CD4-positive, alpha-beta memory T cell (primary cell): ENCODE data around the gene SEMA4A. TPM values are rescaled to one million over a fixed set of nuclear protein-coding genes. Genes with fewer than 3 reads are reported as not detected.
"Not testable (repeated sequence)": the region's sequence is repeated elsewhere in the genome, so short reads cannot be mapped to it uniquely, and the experiment has no call there.

ENCODE experiments used
- CTCF ChIA-PET: fragments of 350-600 bp; sonication (Branson Sonifier 250); formaldehyde crosslinking; loops from one replicate; lab custom pipeline; 2021; ENCODE audit warnings: inconsistent platforms; ENCODE audit not compliant: partially characterized antibody; lab: Charles Lee
- POLR2A ChIA-PET: fragments of 350-600 bp; sonication (Branson Sonifier 250); formaldehyde crosslinking; loops from one replicate; lab custom pipeline; 2021; ENCODE audit not compliant: partially characterized antibody; lab: Charles Lee
- DNase-seq, 5 donors: peaks; one replicate each; pipeline versions ENCODE4 v3.0.0 to v3.0.0-alpha.2; 2020 to 2022; ENCODE audit warnings: mixed read lengths in 1 of 5
- H3K27ac ChIP-seq: one replicate; pipeline ENCODE4 v1.7.0; 2013; ENCODE audit warnings: low read depth, low read length
- H3K27me3 ChIP-seq: 2 replicates; pipeline ENCODE4 v1.7.0; 2013; ENCODE audit warnings: mild to moderate bottlenecking, low read length, moderate library complexity; ENCODE audit not compliant: insufficient read depth
- H3K36me3 ChIP-seq: 2 replicates; pipeline ENCODE4 v1.7.0; 2013; ENCODE audit warnings: mild to moderate bottlenecking, low read length, moderate library complexity; ENCODE audit not compliant: insufficient read depth
- H3K4me1 ChIP-seq: 2 replicates; pipeline ENCODE4 v1.7.0; 2013; ENCODE audit warnings: mild to moderate bottlenecking, low read length, moderate library complexity; ENCODE audit not compliant: insufficient read depth
- H3K4me3 ChIP-seq, 2 donors: one replicate each; pipeline ENCODE4 v1.7.0; 2013; ENCODE audit warnings: low read length in 2 of 2, mild to moderate bottlenecking in 1 of 2
- H3K9me3 ChIP-seq, 2 donors: one replicate each; pipeline ENCODE4 v1.7.0; 2013; ENCODE audit warnings: low read length in 2 of 2, control low read depth in 1 of 2; ENCODE audit not compliant: control insufficient read depth in 1 of 2
- H3K27ac Mint-ChIP-seq, 7 donors: one replicate each; pipeline ENCODE4 v1.8.0; 2020 to 2021; ENCODE audit warnings: mixed read lengths in 7 of 7, mild to moderate bottlenecking in 6 of 7, inconsistent platforms in 3 of 7, moderate library complexity in 3 of 7
- H3K27me3 Mint-ChIP-seq, 2 donors: one replicate each; pipeline ENCODE4 v1.8.0; 2020 to 2021; ENCODE audit warnings: mixed read lengths in 2 of 2
- H3K36me3 Mint-ChIP-seq, 2 donors: one replicate each; pipeline ENCODE4 v1.8.0; 2020 to 2021; ENCODE audit warnings: mixed read lengths in 2 of 2, inconsistent platforms in 1 of 2, mild to moderate bottlenecking in 1 of 2
- H3K4me1 Mint-ChIP-seq, 4 donors: one replicate each; pipeline ENCODE4 v1.8.0; 2020 to 2021; ENCODE audit warnings: mixed read lengths in 4 of 4, mild to moderate bottlenecking in 1 of 4
- H3K4me3 Mint-ChIP-seq, 8 donors: one replicate each; pipeline ENCODE4 v1.8.0; 2020 to 2021; ENCODE audit warnings: mixed read lengths in 8 of 8, mild to moderate bottlenecking in 7 of 8, moderate library complexity in 6 of 8, inconsistent platforms in 3 of 8
- H3K9me3 Mint-ChIP-seq, 8 donors: one replicate each; pipeline ENCODE4 v1.8.0; 2020 to 2021; ENCODE audit warnings: mixed read lengths in 8 of 8, mild to moderate bottlenecking in 5 of 8, inconsistent platforms in 3 of 8, moderate library complexity in 1 of 8
- intact Hi-C: fragments of 100-400 bp; cut with micrococcal nuclease; formaldehyde crosslinking; loops from one replicate; pipeline ENCODE4 v1.15.1; 2023
- polyA plus RNA-seq, 2 donors: library from polyadenylated mRNA; unstranded; fragments of 300-500 nt; fragmentation: Illumina TruSeq; gene quantifications; one replicate each; pipeline ENCODE4 v1.2.3, GENCODE V29; 2021
- total RNA-seq, 2 experiments: library from RNA; stranded (reverse); gene quantifications; one replicate each; pipeline ENCODE4 v1.2.3, GENCODE V29; 2021

The SEMA4A gene
- total and polyA plus RNA-seq, 4 experiments from 2014 or later: 0.88 to 1.3 (median 1.2) TPM

- ChIA-PET CTCF (interaction anchor here (1.0 to 5.2 kb wide), 11 partner anchors 12 to 124 kb away, joined by 3 to 65 read pairs (median 5); partner anchors contain the start of genes CCT3, SLC25A44, SMG5 and TSACC), POLR2A (interaction anchor here (0.8 to 3.8 kb wide), 27 partner anchors 8 to 235 kb away, joined by 3 to 54 read pairs (median 5); partner anchors contain the start of genes ARHGEF2, LMNA, MEX3A and SLC25A44)
- DNase-seq: no peak
- Mint-ChIP-seq H3K4me3 (peak overlapping the region; percentile 93 to 99 (median 96)), H3K4me1 (peaks cover 18 to 48% (median 34%) of the 10 kb centered on the region in 4 donors), H3K36me3 (peaks cover 18 to 39% of the 10 kb centered on the region in 2 donors), H3K27me3 (no peaks in the 10 kb centered on the region), H3K9me3 (peaks cover 0 to 2% (median 0%) of the 10 kb centered on the region in 8 donors), H3K27ac (peak overlapping the region; percentile 97 to 100 (median 99))
- H3K36me3 ChIP-seq: peaks cover 12% of the 10 kb centered on the region
- H3K9me3 ChIP-seq: no peaks in the 10 kb centered on the region
- H3K4me1 ChIP-seq: peaks cover 35% of the 10 kb centered on the region
- intact Hi-C loops: loop anchor here (1.0 to 5.0 kb wide), 5 partner anchors 20 to 281 kb away; partner anchors contain the start of genes KHDC4, LAMTOR2, MEX3A and SMG5
- peak overlapping the region; percentile 98 for H3K27ac ChIP-seq
- H3K27me3 ChIP-seq: no peaks in the 10 kb centered on the region
- peak overlapping the region; percentile 83 to 93 for H3K4me3 ChIP-seq
These were observed 60.2 kb downstream of the SEMA4A start for GRCh38 chr1:156213644-156213966.

GRCh38 chr1:156214024-156214748 is 60.8 kb downstream of the SEMA4A start:
- Mint-ChIP-seq H3K27me3 (no peaks in the 10 kb centered on the region), H3K4me1 (peaks cover 19 to 50% (median 37%) of the 10 kb centered on the region in 4 donors)

GRCh38 chr1:156216361-156217086 is 63.1 kb downstream of the SEMA4A start:
- H3K4me3 ChIP-seq, H3K9me3 ChIP-seq, intact Hi-C loops, DNase-seq, H3K4me3 Mint-ChIP-seq, H3K27me3 Mint-ChIP-seq, H3K36me3 ChIP-seq, H3K27me3 ChIP-seq, H3K27ac ChIP-seq, H3K9me3 Mint-ChIP-seq: not testable (repeated sequence)
- CTCF ChIA-PET: interaction anchor here (5.2 kb wide), 1 partner anchor 9 kb away, joined by 65 read pairs; no protein-coding TSS in a partner anchor
- POLR2A ChIA-PET: interaction anchor here (1.2 kb wide), 1 partner anchor 124 kb away, joined by 3 read pairs; no protein-coding TSS in a partner anchor
- Mint-ChIP-seq H3K36me3 (peaks cover 18 to 28% of the 10 kb centered on the region in 2 donors), H3K4me1 (peaks cover 28 to 63% (median 47%) of the 10 kb centered on the region in 4 donors), H3K27ac (peak overlapping the region in 1 of 7 donors; percentile 60)
- peaks cover 41% of the 10 kb centered on the region for H3K4me1 ChIP-seq

More at GRCh38 chr1:156214024-156214748, 60.8 kb downstream of the SEMA4A start:
- Mint-ChIP-seq H3K4me3 (peak overlapping the region; percentile 75 to 98 (median 81)), H3K36me3 (peaks cover 13 to 35% of the 10 kb centered on the region in 2 donors), H3K9me3 (peaks cover 0 to 2% (median 0%) of the 10 kb centered on the region in 8 donors), H3K27ac (peak overlapping the region; percentile 80 to 100 (median 88))
- ChIA-PET CTCF (interaction anchor here (1.1 to 5.2 kb wide), 7 partner anchors 11 to 118 kb away, joined by 3 to 65 read pairs (median 7); partner anchors contain the start of gene SMG5), POLR2A (interaction anchor here (0.7 to 3.8 kb wide), 8 partner anchors 8 to 87 kb away, joined by 3 to 38 read pairs (median 5); partner anchors contain the start of genes SLC25A44 and SMG5)
- Histone ChIP-seq H3K4me3 (no peak overlapping the region), H3K27ac (peak overlapping the region; percentile 98), H3K9me3 (no peaks in the 10 kb centered on the region), H3K36me3 (peaks cover 12% of the 10 kb centered on the region), H3K4me1 (peaks cover 37% of the 10 kb centered on the region), H3K27me3 (no peaks in the 10 kb centered on the region)
- intact Hi-C loops: loop anchor here (5.0 kb wide), 1 partner anchor 282 kb away; the partner anchor contains the start of gene KHDC4
- DNase-seq: no peak

GRCh38 chr1:156217871-156218270 is 64.5 kb downstream of the SEMA4A start:
- Mint-ChIP-seq H3K27me3 (no peaks in the 10 kb centered on the region), H3K27ac (peak overlapping the region; percentile 73 to 96 (median 93)), H3K36me3 (peaks cover 28 to 38% of the 10 kb centered on the region in 2 donors), H3K9me3 (no peaks in the 10 kb centered on the region), H3K4me3 (peak overlapping the region; percentile 4 to 80 (median 72)), H3K4me1 (peaks cover 30 to 69% (median 49%) of the 10 kb centered on the region in 4 donors)
- peak overlapping the region in 1 of 2 donors; percentile 15 for H3K4me3 ChIP-seq
- H3K9me3 ChIP-seq: no peaks in the 10 kb centered on the region
- no peaks in the 10 kb centered on the region for H3K27me3 ChIP-seq
- ChIA-PET CTCF (interaction anchor here (0.8 to 1.1 kb wide), 2 partner anchors 11 to 15 kb away, joined by 3 read pairs; no protein-coding TSS in a partner anchor), POLR2A (no interaction called here)
- H3K27ac ChIP-seq: peak overlapping the region; percentile 52
- DNase-seq: peak; percentile 26 to 71 (median 44)
- H3K4me1 ChIP-seq: peaks cover 35% of the 10 kb centered on the region
- H3K36me3 ChIP-seq: peaks cover 11% of the 10 kb centered on the region
- intact Hi-C loops: no loop called here

- ChIA-PET CTCF (interaction anchor here (0.6 to 1.6 kb wide), 3 partner anchors 37 to 123 kb away, joined by 3 to 6 read pairs (median 5); no protein-coding TSS in a partner anchor), POLR2A (interaction anchor here (1.4 kb wide), 1 partner anchor 22 kb away, joined by 4 read pairs; no protein-coding TSS in a partner anchor)
These were observed 66.8 kb downstream of the SEMA4A start for GRCh38 chr1:156220226-156220625.

GRCh38 chr1:156221986-156222692 is 68.8 kb downstream of the SEMA4A start:
- Mint-ChIP-seq H3K4me3 (peak overlapping the region in 1 of 8 donors; percentile 6), H3K9me3 (no peaks in the 10 kb centered on the region), H3K27me3 (no peaks in the 10 kb centered on the region), H3K36me3 (peaks cover 51 to 54% of the 10 kb centered on the region in 2 donors), H3K27ac (peak overlapping the region in 6 of 7 donors; percentile 52 to 83 (median 80)), H3K4me1 (peaks cover 38 to 62% (median 50%) of the 10 kb centered on the region in 4 donors)
- intact Hi-C loops: no loop called here
- Histone ChIP-seq H3K36me3 (peaks cover 26% of the 10 kb centered on the region), H3K9me3 (no peaks in the 10 kb centered on the region), H3K4me3 (no peak overlapping the region), H3K27me3 (no peaks in the 10 kb centered on the region), H3K4me1 (peaks cover 27% of the 10 kb centered on the region), H3K27ac (no peak overlapping the region)
- DNase-seq: no peak
- ChIA-PET CTCF (interaction anchor here (1.3 to 10.2 kb wide), 3 partner anchors 11 to 128 kb away, joined by 4 to 189 read pairs (median 121); no protein-coding TSS in a partner anchor), POLR2A (interaction anchor here (1.1 kb wide), 1 partner anchor 9 kb away, joined by 9 read pairs; the partner anchor contains the start of gene PMF1)

More at GRCh38 chr1:156220226-156220625, 66.8 kb downstream of the SEMA4A start:
- Histone ChIP-seq H3K27me3 (no peaks in the 10 kb centered on the region), H3K9me3 (no peaks in the 10 kb centered on the region), H3K4me1 (peaks cover 25% of the 10 kb centered on the region), H3K4me3 (no peak overlapping the region), H3K27ac (no peak overlapping the region), H3K36me3 (peaks cover 20% of the 10 kb centered on the region)
- no peak overlapping the region for H3K4me3 Mint-ChIP-seq
- intact Hi-C loops: no loop called here
- H3K4me1 Mint-ChIP-seq: peaks cover 34 to 55% (median 46%) of the 10 kb centered on the region in 4 donors
- H3K36me3 Mint-ChIP-seq: peaks cover 39 to 42% of the 10 kb centered on the region in 2 donors
- H3K9me3 Mint-ChIP-seq: no peaks in the 10 kb centered on the region
- no peak overlapping the region for H3K27ac Mint-ChIP-seq
- H3K27me3 Mint-ChIP-seq: no peaks in the 10 kb centered on the region
- DNase-seq: no peak
